ENCODE measurements around the gene EIF2A. TPM values are rescaled to one million over a fixed set of nuclear protein-coding genes. Genes with fewer than 3 reads are reported as not detected.

The EIF2A gene
- total and polyA plus RNA-seq, 2 experiments from 2014 or later, result 34.5 to 112 TPM

DNA sequence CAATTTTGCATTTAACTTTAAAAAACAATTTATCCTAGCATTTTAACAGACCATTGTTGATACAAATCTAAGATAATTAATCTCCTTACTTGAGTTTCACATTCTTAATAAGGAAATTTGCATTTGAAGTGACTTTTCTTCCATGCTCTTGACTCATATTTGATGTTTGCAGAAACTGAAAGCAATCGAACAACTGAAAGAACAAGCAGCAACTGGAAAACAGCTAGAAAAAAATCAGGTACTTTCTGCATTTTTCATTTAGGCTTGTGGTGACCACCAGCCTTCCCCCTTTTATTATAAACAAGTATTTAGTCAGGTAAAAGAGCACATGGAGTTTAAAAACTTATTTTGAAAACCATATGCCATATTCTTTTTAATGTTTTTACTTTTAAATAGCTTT lies 36.4 kb downstream of the EIF2A start:
- TF ChIP-seq, protein P1, sequence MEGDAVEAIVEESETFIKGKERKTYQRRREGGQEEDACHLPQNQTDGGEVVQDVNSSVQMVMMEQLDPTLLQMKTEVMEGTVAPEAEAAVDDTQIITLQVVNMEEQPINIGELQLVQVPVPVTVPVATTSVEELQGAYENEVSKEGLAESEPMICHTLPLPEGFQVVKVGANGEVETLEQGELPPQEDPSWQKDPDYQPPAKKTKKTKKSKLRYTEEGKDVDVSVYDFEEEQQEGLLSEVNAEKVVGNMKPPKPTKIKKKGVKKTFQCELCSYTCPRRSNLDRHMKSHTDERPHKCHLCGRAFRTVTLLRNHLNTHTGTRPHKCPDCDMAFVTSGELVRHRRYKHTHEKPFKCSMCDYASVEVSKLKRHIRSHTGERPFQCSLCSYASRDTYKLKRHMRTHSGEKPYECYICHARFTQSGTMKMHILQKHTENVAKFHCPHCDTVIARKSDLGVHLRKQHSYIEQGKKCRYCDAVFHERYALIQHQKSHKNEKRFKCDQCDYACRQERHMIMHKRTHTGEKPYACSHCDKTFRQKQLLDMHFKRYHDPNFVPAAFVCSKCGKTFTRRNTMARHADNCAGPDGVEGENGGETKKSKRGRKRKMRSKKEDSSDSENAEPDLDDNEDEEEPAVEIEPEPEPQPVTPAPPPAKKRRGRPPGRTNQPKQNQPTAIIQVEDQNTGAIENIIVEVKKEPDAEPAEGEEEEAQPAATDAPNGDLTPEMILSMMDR (IDR thresholded peaks at IDR 0.05; ENCODE audit: poor library complexity), result no peak
- TF ChIP-seq EZH2phosphoT487 (IDR thresholded peaks at IDR 0.05; ENCODE audit: low read depth, severe bottlenecking, unreplicated experiment), result no peak
- TF ChIP-seq EZH2 (IDR thresholded peaks at IDR 0.05; ENCODE audit: borderline replicate concordance), result no peak
- H3K27me3 ChIP-seq, result no peaks in the 10 kb centered on the region
- no peaks in the 10 kb centered on the region for H3K9me2 ChIP-seq (replicated peaks; ENCODE audit: insufficient read depth)
- no peaks in the 10 kb centered on the region for H3K4me1 ChIP-seq (ENCODE audit: insufficient read depth)
- H3K9me3 ChIP-seq (ENCODE audit: low read depth), result no peaks in the 10 kb centered on the region
- no peaks in the 10 kb centered on the region for H4K20me1 ChIP-seq (ENCODE audit: insufficient read depth, poor library complexity, severe bottlenecking)
- H2AFZ ChIP-seq, result no peak overlapping the region
- peaks cover 9% of the 10 kb centered on the region for H3K79me2 ChIP-seq
- H3K4me2 ChIP-seq, result no peak overlapping the region
- WGBS (ENCODE audit: low lambda C conversion rate, missing lambda C conversion rate), result 94% methylated on average over 1 of the region's 1 CpG
- no peaks in the 10 kb centered on the region for H3K36me3 ChIP-seq (replicated peaks; ENCODE audit: insufficient read depth, low read depth)
- no peak overlapping the region for H3K27ac ChIP-seq
- DNase-seq (ENCODE audit: low spot score), result no peak
- no peak overlapping the region for H3K4me3 ChIP-seq

DNA sequence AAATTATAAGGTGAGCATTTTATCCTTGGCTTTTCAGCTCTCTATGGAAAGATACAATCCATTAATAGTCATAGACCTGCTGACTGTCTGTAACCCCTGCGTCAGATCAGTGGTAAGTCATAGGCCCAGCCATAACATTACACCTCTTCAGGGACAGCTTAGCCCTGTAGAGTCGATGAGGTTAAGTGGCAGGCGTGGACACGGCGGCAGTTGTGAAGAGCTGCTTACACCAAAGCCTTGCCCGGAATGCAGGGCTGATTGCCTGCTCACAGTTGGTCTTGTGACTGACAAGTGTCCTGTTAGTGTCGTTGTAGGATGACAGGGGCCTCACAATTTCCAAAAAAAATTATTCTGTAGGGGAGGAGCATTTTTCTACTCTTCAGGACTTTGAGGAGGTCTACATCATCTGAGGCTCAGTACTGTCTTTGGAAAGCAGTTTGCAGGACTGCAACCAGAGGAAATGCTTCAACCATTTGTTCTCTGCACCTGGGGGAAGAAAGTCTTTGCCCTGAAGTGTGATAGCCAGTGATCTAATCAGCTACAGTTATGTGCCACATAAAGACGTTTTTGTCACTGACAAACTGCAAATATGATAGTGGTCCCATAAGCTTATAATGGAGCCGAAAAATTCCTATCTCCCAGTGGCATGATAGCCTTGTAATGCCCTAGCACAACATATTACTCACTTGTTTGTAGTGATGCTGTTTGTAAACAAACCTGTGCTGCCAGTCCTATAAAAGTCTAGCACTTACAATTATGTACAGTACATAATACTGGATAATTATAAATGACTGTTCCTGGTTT lies 41.6 kb downstream of the EIF2A start:
- Histone ChIP-seq H3K27me3 (no peaks in the 10 kb centered on the region), H3K36me3 (replicated peaks; ENCODE audit: insufficient read depth, low read depth) (no peaks in the 10 kb centered on the region), H3K4me2 (no peak overlapping the region), H3K79me2 (peaks cover 11% of the 10 kb centered on the region), H2AFZ (no peak overlapping the region), H3K9me2 (replicated peaks; ENCODE audit: insufficient read depth) (no peaks in the 10 kb centered on the region), H3K4me3 (no peak overlapping the region), H3K27ac (no peak overlapping the region), H4K20me1 (ENCODE audit: insufficient read depth, poor library complexity, severe bottlenecking) (no peaks in the 10 kb centered on the region), H3K4me1 (ENCODE audit: insufficient read depth) (no peaks in the 10 kb centered on the region), H3K9me3 (ENCODE audit: low read depth) (no peaks in the 10 kb centered on the region)
- 78% methylated on average over 9 of the region's 9 CpGs for WGBS (ENCODE audit: low lambda C conversion rate, missing lambda C conversion rate)
- no peak for DNase-seq (ENCODE audit: low spot score)
- TF ChIP-seq, protein P1 (IDR thresholded peaks at IDR 0.05; ENCODE audit: poor library complexity), result no peak
- no peak for TF ChIP-seq EZH2phosphoT487 (IDR thresholded peaks at IDR 0.05; ENCODE audit: low read depth, severe bottlenecking, unreplicated experiment)
- no peak for TF ChIP-seq EZH2 (IDR thresholded peaks at IDR 0.05; ENCODE audit: borderline replicate concordance)

DNA sequence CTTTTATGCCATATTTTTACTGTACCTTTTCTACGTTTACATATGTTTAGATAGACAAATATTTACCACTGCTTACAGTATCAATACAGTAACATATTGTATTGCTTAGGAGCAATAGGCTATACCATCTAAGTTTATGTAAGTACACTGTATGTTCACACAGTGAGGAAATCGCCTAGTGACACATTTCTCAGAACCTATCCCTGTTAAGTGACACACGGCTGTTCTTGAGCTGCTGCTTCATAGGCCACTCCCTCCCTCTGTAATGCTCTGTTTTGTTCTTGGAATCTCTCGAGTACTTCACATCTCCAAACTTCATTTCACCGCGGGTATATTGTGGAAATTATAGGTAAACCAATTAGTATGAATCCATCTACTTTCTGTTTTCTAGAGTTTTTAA lies 43.2 kb downstream of the EIF2A start:
- peaks cover 19% of the 10 kb centered on the region for H3K79me2 ChIP-seq
- H3K27ac ChIP-seq, result no peak overlapping the region
- H3K27me3 ChIP-seq, result no peaks in the 10 kb centered on the region
- H3K36me3 ChIP-seq (replicated peaks; ENCODE audit: insufficient read depth, low read depth), result no peaks in the 10 kb centered on the region
- H3K9me2 ChIP-seq (replicated peaks; ENCODE audit: insufficient read depth), result no peaks in the 10 kb centered on the region
- H4K20me1 ChIP-seq (ENCODE audit: insufficient read depth, poor library complexity, severe bottlenecking), result no peaks in the 10 kb centered on the region
- H3K4me1 ChIP-seq (ENCODE audit: insufficient read depth), result no peaks in the 10 kb centered on the region
- H3K4me2 ChIP-seq, result no peak overlapping the region
- H3K4me3 ChIP-seq, result no peak overlapping the region
- 85% methylated on average over 6 of the region's 6 CpGs for WGBS (ENCODE audit: low lambda C conversion rate, missing lambda C conversion rate)
- H3K9me3 ChIP-seq (ENCODE audit: low read depth), result no peaks in the 10 kb centered on the region
- H2AFZ ChIP-seq, result no peak overlapping the region
- no peak for DNase-seq (ENCODE audit: low spot score)
- TF ChIP-seq EZH2 (IDR thresholded peaks at IDR 0.05; ENCODE audit: borderline replicate concordance) (no peak), EZH2phosphoT487 (IDR thresholded peaks at IDR 0.05; ENCODE audit: low read depth, severe bottlenecking, unreplicated experiment) (no peak)
- TF ChIP-seq, protein P1 (IDR thresholded peaks at IDR 0.05; ENCODE audit: poor library complexity), result no peak

Data from hepatocyte (in vitro differentiated cells).